ENCODE results near the gene PERM1.
"Not testable (repeated sequence)": the region's sequence is repeated elsewhere in the genome, so short reads cannot be mapped to it uniquely, and the experiment has no call there.

Gene PERM1

DNA sequence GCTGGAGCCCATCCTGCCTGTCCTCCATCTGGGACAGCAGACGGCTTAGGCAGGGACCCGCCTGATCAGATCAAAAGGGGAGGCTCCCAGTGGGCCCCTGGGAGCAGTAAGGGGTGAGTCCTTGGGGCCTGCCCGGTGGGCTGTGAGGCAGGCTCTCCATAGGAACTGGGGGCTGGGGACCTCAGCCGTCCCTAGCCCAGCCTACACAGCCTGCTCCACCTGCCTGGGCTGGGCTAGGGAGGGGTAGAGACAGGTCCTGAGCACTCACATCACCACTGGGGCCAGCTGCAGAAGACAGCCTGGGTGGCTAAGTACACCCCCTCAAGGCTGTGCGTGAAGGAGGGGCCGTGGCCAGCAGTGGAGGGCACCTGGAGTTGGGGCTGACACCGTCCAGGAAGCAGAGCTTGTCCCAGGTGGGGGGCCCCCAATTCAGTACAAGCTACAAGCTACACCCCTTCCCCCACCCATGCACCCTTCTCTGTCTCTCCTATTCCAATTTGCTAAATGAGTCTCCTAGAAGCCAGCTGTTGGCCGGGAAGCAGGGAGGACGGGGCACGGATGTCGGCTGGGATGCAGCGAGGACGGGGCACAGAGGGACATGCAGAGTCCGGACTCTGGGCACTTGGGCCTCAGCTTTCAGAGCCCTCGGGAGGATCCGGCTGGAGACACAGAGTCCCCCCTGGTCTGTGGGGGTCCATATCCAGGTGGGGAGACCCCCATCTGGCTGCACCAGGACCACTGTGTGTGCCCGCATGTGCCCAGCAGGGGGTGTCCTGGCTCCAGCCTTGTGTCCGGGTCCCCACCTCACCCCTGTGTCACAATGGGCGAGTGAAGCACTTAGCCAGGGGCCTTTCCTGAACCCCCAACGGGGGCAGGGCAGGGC, 33.1 kb upstream of the PERM1 start:
- DNase-seq = no peak

DNA sequence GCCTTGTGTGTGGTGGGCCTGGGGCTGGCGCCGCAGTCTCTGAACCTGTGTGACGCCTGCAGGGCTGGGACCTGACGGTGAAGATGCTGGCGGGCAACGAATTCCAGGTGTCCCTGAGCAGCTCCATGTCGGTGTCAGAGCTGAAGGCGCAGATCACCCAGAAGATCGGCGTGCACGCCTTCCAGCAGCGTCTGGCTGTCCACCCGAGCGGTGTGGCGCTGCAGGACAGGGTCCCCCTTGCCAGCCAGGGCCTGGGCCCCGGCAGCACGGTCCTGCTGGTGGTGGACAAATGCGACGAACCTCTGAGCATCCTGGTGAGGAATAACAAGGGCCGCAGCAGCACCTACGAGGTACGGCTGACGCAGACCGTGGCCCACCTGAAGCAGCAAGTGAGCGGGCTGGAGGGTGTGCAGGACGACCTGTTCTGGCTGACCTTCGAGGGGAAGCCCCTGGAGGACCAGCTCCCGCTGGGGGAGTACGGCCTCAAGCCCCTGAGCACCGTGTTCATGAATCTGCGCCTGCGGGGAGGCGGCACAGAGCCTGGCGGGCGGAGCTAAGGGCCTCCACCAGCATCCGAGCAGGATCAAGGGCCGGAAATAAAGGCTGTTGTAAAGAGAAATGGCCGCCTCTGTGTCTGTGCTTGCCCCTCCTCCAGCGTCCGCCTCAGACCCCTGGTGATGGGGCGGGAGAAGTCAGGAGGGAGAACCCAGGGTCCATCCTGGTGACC, 32.2 kb upstream of the PERM1 start:
- peak in 3 of 5 experiments; percentile 10 to 74 (median 28) for DNase-seq

DNA sequence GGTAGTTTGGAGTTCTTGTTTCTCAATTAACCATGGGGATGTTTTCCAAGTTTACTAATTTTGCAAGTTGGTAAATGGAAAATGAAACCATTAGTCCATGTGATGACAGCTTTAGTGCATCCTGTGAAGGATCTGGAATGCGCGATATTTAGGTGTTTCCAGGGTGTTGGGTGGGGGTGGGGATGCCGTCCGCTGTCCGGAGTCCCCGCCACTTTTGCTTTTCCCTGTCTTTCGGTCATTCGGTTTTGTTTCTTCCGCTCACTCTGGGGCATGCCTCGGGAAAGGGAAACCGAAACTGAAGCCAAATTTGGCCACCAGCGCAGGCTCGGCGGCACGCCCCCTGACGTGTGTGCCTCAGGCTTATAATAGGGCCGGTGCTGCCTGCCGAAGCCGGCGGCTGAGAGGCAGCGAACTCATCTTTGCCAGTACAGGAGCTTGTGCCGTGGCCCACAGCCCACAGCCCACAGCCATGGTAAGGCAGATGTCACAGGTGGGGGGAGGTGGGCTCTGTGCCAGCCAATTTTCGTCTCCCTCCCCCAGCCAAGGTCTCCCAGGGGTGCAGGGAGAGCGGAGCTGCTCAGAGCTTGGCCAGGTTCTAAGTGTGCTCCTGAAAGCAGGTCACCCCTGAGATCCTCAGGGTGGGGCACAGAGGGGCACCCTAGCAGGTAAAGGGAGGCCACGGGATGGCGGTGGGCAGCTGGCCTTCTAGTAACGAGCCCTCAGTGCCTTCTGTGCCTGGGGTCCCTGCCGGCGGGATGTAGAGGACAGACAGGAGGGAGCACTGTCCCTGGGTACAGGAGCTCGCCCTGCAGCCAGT, 31.4 kb upstream of the PERM1 start, which contains the start of gene ISG15:
TSS of gene ISG15 (plus strand) at position 393 of the 817 bp plus-strand sequence. CDS start at position 470, 77 bp downstream.
- peak; percentile 72 to 95 (median 85) for DNase-seq

DNA sequence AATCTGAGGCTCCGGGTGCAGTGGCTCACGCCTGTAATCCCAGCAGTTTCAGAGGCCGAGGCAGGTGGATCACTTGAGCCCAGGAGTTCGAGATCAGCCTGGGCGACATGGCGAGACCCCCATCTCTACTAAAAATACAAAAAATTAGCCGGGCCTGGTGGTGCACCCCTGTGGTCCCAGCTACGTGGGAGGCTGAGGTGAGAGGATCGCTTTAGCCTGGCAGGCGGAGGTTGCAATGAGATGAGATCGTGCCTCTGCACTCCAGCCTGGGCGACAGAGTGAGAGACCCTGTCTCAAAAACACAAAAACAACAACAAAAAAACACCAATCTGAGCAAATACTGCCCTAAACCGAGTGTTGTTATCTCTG, 30.8 kb upstream of the PERM1 start:
- DNase-seq = not testable (repeated sequence)

DNA sequence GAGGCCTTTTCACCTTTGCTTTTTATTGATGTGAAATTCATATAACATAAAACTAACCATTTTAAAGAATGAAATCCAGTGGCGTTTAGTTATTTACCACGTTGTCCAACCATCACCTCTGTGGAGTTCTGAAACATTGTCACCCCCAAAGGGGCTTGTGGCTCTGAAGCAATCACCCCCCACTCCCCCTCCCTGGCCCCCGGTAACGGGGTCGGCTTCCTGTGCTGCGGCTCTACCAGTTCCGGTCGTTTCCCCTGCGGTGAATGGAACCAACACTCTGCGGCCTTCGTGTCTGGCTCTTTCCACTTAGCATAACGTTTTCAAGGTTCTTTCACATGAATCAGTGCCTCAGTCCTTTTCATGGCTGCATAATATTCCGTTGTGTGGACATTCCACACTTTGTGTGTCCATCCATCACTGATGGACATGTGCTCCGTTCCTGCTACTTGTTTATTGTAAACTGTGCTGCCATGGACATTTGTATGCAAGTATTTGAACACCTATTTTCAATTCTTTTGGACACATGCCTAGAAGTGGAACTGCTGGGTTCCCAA, 29.6 kb upstream of the PERM1 start:
- no peak for DNase-seq

GRCh38 chr1:1010131-1010530, 28.2 kb upstream of the PERM1 start:
- DNase-seq = not testable (repeated sequence)

GRCh38 chr1:1006305-1007159, 24.6 kb upstream of the PERM1 start:
- DNase-seq = no peak

- no peak for DNase-seq
These were observed 23.9 kb upstream of the PERM1 start for GRCh38 chr1:1005774-1006304.

DNA sequence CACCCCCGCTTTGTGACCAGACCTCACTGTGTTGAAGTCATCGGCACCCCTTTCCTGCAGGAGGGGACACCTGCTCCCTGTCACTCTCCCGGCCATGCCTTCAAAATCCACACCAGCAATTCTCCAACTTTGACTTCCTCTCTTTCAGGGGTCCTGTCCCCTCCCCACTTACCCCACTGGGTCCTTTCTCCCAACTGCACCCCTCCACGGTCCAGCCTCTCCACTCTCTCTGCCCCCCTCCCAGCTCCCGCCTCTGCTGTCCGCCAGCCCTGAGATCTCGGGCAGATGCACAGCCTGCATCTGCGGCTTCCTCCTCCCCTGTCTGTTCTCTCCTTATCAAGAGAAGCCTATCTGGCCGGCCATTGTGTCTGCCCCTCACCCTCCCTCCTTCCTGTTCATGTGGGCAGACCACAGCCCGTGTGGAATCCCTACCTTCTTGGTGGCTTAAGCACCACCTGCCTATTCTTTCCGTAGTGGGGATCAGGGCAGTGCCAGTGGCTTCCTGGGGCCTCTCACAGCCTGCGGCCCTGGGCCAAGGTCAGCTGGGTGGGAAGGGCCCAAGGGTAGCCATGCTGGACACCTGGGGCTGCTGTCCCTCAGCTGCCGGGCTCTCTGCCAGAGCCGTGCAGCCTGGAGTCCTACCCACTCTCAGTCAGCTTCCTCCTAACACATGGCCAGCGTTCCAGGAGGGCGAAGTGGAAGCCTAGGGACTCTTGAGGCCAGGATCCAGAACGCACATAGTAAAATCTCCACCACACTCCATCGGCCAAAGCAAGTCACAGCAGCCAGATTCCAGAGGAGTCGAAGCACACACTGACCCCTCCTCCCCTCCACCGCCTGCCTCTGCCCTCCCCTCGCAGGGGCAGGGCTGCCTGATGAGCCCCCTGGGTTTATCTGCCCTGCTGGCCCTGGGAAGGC, 23.1 kb upstream of the PERM1 start:
- DNase-seq = peak in 1 of 5 experiments; percentile 52

- no peak for DNase-seq
These were observed 22.5 kb upstream of the PERM1 start for GRCh38 chr1:1004420-1004779.

GRCh38 chr1:1003618-1004419, 21.9 kb upstream of the PERM1 start:
- DNase-seq = no peak

GRCh38 chr1:1001057-1001783, 19.3 kb upstream of the PERM1 start:
- no peak for DNase-seq

DNA sequence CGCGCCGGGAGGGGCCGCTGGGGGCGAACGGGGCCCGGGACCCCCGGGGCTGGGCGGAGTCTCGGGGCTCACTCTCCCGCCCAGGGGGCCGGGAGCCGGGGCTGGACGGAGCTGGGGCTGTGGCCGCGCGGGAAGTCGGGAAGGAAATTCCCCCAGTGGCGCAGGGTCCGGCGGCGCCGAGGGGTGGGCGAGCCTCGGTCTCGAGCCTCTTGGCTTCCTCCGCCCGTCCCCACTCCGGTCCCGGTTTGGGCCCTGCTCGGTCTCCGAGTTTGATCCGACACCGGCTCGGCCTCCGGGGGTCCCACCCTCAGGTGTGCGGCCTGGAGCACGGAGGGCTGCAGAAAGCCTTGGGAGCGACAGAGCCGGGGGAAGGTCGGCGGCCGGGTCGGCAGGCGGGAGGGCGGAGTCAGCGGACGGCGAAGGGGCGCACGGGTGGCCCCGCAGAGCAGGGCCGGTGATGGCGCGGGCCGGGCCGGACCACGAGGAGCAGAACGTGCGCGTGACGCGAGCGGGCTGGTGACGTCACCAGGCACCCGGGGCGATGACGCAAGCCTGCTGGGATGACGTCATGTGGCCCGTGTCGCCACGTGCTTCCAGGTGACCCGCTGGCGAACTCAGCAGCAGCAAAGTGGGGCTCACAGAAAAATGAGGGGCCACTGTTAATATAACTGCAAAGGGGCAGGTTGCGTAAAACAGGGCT, 18.6 kb upstream of the PERM1 start:
- DNase-seq = peak in 4 of 5 experiments; percentile 44 to 69 (median 68)

DNA sequence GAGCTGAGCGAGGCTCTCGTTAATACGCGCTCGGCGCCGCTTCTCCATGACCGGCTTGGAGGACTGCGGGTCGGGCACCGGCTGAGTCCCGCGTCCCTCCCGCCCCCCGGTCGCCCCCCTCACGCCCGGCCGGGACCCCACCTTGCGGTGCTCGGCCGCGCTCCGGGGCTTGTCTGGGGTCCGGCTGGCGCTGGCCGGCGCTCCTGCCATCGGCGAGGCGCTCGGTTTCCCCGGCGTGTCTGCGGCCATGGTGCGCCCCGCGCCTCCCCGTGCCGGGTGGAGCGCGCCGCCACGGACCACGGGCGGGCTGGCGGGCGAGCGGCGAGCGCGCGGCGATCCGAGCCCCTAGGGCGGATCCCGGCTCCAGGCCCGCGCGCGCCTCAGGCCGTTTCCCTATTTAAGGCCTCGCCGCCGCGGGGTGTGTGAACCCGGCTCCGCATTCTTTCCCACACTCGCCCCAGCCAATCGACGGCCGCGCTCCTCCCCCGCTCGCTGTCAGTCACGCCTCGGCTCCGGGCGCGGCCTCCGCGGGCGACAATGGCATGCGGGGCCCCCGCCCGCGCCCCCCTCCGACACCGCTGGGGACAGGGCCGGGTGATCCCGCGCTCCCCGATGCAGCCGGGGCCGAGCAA, 17.9 kb upstream of the PERM1 start, which contains the start of gene HES4:
TSS of gene HES4 (minus strand) at position 373 of the 632 bp plus-strand sequence. CDS start at position 249, 124 bp downstream.
- peak in 3 of 5 experiments; percentile 36 to 55 (median 54) for DNase-seq

- peak in 1 of 5 experiments; percentile 48 for DNase-seq
These were observed 17.3 kb upstream of the PERM1 start for GRCh38 chr1:998995-999724.

DNA sequence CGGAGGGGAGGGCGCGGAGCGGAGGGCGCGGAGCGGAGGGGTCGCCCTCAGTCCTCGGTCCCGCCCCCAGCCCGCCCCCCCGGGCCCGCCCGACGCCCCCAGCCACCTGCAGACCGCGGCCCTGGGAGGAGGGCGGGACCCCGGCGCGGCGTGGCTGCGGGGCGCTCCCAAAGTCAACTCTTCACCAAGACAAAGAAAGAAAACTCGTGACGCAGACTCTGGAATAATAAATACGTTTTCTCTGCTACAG, 16.8 kb upstream of the PERM1 start:
- no peak for DNase-seq
